Progenitor cell of endocrine pancreas (in vitro differentiated cells): ENCODE results near the gene MRFAP1. TPM values are rescaled to one million over a fixed set of nuclear protein-coding genes. Genes with fewer than 3 reads are reported as not detected.

Experiments used
- DNase-seq: peaks from one replicate; pipeline ENCODE4 v3.0.0; 2021; ENCODE audit warnings: low spot score; ENCODE audit not compliant: unreplicated experiment
- H3K27ac Mint-ChIP-seq: 2 replicates; pipeline ENCODE4 v1.8.0; 2021; ENCODE audit warnings: mild to moderate bottlenecking, moderate library complexity, mixed read lengths
- H3K27me3 Mint-ChIP-seq: 2 replicates; pipeline ENCODE4 v1.8.0; 2021; ENCODE audit warnings: mixed read lengths
- H3K36me3 Mint-ChIP-seq: 2 replicates; pipeline ENCODE4 v1.8.0; 2022; ENCODE audit warnings: mixed read lengths; ENCODE audit not compliant: insufficient read depth
- H3K4me1 Mint-ChIP-seq: 2 replicates; pipeline ENCODE4 v1.8.0; 2021; ENCODE audit warnings: low read depth, mixed read lengths
- H3K4me3 Mint-ChIP-seq: 2 replicates; pipeline ENCODE4 v1.8.0; 2021; ENCODE audit warnings: low read depth, mild to moderate bottlenecking, moderate library complexity, mixed read lengths
- H3K9me3 Mint-ChIP-seq: 2 replicates; pipeline ENCODE4 v1.8.0; 2021; ENCODE audit warnings: low read depth, mixed read lengths
- total RNA-seq: library from RNA; stranded (reverse); gene quantifications from 2 replicates; pipeline ENCODE4 v1.2.1, GENCODE V29; 2021
- TF ChIP-seq, protein P1 (sequence below): fragments of 200-600 bp; sonication (generic); IDR thresholded peaks from one replicate; pipeline ENCODE4 v1.5.0; 2021; ENCODE audit warnings: antibody characterized with exemption, mild to moderate bottlenecking; ENCODE audit not compliant: unreplicated experiment

MRFAP1 gene
- total RNA-seq, 1 donor from 2014 or later: 223 TPM

DNA sequence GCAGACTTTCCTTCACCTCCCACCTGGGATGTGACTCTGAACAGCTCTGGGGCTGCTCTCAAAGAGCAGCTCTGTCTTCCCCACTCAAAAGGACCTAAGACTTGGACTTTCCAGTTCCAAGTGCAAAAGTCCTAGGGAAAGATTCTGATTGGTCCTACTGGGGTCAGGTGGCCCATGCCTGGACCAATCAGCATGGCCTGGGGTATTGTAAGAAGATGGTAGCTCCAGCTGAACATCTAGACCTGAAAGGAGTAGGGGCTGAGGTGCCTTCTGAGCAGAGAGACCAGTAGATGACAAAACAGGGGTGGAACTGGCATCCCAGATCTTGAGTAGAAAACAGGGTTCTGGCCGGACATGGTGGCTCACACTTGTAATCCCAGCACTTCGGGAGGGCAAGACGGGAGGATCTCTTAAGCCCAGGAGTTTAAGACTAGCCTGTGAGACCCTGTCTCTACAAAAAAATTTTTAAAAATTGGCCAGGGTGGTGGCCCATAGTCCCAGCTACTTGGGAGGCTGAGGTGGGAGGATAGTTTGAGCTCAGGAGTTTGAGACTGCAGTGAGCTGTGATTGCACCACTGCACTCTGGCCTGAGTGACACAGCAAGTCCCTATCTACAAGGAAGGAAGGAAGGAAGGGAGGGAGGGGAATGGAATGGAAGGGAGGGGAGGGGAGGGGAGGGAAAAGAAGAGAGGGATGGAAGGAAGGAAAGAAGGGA, 27.4 kb upstream of the MRFAP1 start:
- Mint-ChIP-seq H3K4me3 (no peak overlapping the region), H3K27me3 (no peaks in the 10 kb centered on the region), H3K36me3 (peaks cover 15% of the 10 kb centered on the region), H3K27ac (no peak overlapping the region), H3K4me1 (no peaks in the 10 kb centered on the region), H3K9me3 (no peaks in the 10 kb centered on the region)
- DNase-seq: no peak
- TF ChIP-seq, protein P1, sequence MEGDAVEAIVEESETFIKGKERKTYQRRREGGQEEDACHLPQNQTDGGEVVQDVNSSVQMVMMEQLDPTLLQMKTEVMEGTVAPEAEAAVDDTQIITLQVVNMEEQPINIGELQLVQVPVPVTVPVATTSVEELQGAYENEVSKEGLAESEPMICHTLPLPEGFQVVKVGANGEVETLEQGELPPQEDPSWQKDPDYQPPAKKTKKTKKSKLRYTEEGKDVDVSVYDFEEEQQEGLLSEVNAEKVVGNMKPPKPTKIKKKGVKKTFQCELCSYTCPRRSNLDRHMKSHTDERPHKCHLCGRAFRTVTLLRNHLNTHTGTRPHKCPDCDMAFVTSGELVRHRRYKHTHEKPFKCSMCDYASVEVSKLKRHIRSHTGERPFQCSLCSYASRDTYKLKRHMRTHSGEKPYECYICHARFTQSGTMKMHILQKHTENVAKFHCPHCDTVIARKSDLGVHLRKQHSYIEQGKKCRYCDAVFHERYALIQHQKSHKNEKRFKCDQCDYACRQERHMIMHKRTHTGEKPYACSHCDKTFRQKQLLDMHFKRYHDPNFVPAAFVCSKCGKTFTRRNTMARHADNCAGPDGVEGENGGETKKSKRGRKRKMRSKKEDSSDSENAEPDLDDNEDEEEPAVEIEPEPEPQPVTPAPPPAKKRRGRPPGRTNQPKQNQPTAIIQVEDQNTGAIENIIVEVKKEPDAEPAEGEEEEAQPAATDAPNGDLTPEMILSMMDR: no peak

DNA sequence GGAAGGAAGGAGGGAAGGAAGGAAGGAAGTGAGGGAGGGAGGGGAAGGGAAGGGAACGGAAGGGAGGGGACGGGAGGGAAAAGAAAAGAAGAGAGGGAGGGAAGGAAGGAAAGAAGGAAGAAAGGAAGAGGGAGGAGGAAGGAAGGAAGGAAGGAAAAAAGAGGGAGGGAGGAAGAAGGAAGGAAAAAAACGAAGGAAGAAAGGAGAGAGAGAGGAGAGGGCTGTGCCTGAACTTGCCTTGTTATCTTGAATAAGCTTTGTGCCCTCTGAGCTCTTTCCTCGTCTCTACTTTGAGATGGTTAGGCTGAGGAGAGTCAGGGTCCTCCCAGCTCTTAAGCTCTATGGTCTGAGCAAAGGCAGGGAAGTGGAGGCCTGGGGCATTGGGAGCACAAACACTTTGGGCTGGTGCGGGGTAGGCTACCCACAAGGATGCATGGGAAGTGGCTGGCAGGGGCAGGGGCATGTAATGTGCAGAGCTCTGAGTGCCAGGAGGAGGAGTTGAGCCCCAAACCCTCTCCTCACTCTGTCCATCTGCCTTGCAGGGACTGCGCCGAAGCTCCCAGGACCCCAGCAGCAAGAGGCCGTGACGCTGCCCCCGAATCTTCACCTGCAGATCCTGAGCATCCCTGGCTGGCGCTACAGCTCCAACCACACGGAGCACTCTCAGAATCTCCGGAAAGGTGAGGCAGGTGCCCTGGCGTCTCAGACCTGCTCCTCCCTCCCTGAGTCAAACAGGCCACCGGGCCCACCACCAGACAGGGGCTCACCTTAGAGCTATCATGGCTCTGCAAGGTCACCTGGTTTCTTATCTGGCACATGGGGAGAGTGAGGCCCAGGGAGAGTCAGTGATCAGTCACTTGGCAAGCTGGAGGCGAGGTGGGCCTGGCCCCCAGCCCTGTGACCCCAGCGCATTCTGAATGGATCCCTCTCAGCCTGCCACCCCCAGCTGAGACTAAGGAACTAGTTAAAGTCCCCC, 26.5 kb upstream of the MRFAP1 start:
- no peak overlapping the region for H3K4me3 Mint-ChIP-seq
- H3K27ac Mint-ChIP-seq: no peak overlapping the region
- TF ChIP-seq, protein P1: no peak
- no peak for DNase-seq
- peaks cover 16% of the 10 kb centered on the region for H3K36me3 Mint-ChIP-seq
- H3K4me1 Mint-ChIP-seq: no peaks in the 10 kb centered on the region
- H3K27me3 Mint-ChIP-seq: no peaks in the 10 kb centered on the region
- no peaks in the 10 kb centered on the region for H3K9me3 Mint-ChIP-seq

DNA sequence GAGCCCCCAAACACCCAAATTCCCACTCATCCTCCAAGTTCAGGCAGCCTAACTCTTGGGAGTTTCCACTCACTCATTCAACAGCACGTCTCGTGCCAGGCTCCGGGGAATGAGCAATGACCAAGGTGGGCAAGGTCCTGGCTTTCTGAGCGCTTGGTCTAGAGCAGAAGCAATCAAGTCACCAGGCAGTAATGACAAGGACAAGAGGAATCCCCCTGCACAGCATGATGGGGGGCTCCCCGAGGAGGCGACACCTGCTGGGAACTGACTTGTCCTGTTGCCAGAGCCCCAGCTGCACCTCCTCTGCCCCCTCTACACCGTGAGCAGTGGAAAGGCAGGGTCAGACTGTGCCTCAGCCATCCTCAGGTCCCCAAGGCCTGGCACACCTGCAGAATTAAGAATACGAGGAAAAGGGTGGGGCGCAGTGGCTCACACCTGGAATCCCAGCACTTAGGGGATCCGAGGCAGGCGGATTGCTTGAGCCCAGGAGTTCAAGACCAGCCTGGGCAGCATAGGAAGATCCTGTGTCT, 25.7 kb upstream of the MRFAP1 start:
- TF ChIP-seq, protein P1: no peak
- DNase-seq: no peak
- H3K27me3 Mint-ChIP-seq: no peaks in the 10 kb centered on the region
- H3K36me3 Mint-ChIP-seq: peaks cover 15% of the 10 kb centered on the region
- H3K9me3 Mint-ChIP-seq: no peaks in the 10 kb centered on the region
- no peaks in the 10 kb centered on the region for H3K4me1 Mint-ChIP-seq
- H3K27ac Mint-ChIP-seq: no peak overlapping the region
- no peak overlapping the region for H3K4me3 Mint-ChIP-seq

DNA sequence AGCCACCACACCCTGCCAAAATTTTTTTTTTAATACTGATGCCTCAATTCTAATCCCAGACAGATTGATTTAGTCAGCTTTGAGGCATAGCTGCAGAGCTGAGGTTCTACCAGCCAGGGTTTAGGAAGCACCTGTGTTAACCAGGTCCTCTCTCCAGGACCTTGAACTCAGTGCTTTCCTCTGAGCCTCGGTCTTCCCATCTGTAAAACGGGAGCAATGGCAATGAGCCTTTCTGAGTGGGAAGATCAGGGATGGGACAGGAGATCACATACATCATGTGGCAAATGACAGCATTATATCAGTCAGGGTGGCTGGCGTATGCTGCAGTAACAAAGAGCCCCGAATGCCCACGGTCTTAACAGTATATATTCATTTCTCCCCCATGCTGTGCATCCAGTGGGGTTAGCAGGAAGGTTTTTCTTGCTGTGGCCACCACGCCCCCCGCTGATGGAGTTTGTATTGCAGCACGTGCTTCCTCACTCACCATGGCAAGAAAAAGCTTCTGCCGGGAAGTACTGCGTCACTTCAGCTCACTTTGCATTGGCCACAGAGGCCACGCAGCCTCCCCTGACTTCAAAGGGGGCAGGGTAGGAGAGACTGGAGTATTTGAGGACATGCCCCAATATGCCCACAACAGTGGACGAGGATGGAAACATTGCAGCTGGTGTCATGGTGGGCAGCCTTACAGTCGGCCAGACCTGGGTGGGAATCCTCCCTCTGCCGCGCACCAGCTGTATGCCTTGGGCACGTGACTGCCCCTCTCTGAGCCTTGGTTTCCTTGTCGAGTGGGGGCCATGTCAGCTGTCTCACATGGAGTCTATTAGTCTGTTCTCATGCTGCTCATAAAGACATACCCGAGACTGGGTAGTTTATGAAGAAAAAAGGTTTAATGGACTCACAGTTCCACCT, 24.1 kb upstream of the MRFAP1 start:
- Mint-ChIP-seq H3K4me1 (no peaks in the 10 kb centered on the region), H3K4me3 (no peak overlapping the region), H3K36me3 (peaks cover 15% of the 10 kb centered on the region), H3K9me3 (no peaks in the 10 kb centered on the region), H3K27me3 (no peaks in the 10 kb centered on the region), H3K27ac (no peak overlapping the region)
- TF ChIP-seq, protein P1: no peak
- DNase-seq: no peak
